GM23338 (cell line): ENCODE results near the gene TMEM213. TPM values are rescaled to one million over a fixed set of nuclear protein-coding genes. Genes with fewer than 3 reads are reported as not detected.

Source experiments
- ATAC-seq: fragments of 200-7000 bp; cut with Tn5 transposase; 3 replicates; pipeline ENCODE4 v1.9.1; 2020
- DNase-seq: peaks from one replicate; pipeline ENCODE4 v3.0.0-alpha.2; 2015; ENCODE audit warnings: low spot score
- H2AFZ ChIP-seq: fragments of 200-600 bp; sonication (generic); 2 replicates; pipeline ENCODE4 v1.8.0; 2016; ENCODE audit warnings: antibody characterized with exemption, mild to moderate bottlenecking, moderate library complexity
- H3F3A ChIP-seq: fragments of 200-600 bp; sonication (generic); replicated peaks from 2 replicates; pipeline ENCODE4 v1.8.0; 2017; ENCODE audit warnings: antibody characterized with exemption, mixed run types, low read depth
- H3K27ac ChIP-seq: fragments of 200-600 bp; sonication (generic); 2 replicates; pipeline ENCODE4 v1.6.1; 2016; ENCODE audit warnings: low read depth
- H3K27me3 ChIP-seq: fragments of 200-600 bp; sonication (generic); 2 replicates; pipeline ENCODE4 v1.8.0; 2016; ENCODE audit warnings: mild to moderate bottlenecking, mixed run types, moderate library complexity; ENCODE audit not compliant: insufficient read depth
- H3K36me3 ChIP-seq: fragments of 200-600 bp; sonication (generic); 2 replicates; pipeline ENCODE4 v1.8.0; 2016; ENCODE audit warnings: mild to moderate bottlenecking; ENCODE audit not compliant: insufficient read depth
- H3K4me1 ChIP-seq: fragments of 200-600 bp; sonication (generic); 2 replicates; pipeline ENCODE4 v1.8.0; 2016; ENCODE audit warnings: mild to moderate bottlenecking, moderate library complexity; ENCODE audit not compliant: insufficient read depth
- H3K4me2 ChIP-seq: fragments of 200-600 bp; sonication (generic); 2 replicates; pipeline ENCODE4 v1.7.1; 2017; ENCODE audit warnings: mixed run types
- H3K4me3 ChIP-seq: fragments of 200-600 bp; sonication (generic); 2 replicates; pipeline ENCODE4 v1.6.1; 2016; ENCODE audit warnings: mixed run types
- H3K79me2 ChIP-seq: fragments of 200-600 bp; sonication (generic); replicated peaks from 2 replicates; pipeline ENCODE4 v1.8.0; 2017; ENCODE audit warnings: mild to moderate bottlenecking; ENCODE audit not compliant: insufficient read depth
- H3K9me2 ChIP-seq: fragments of 200-600 bp; sonication (generic); 2 replicates; pipeline ENCODE4 v1.8.0; 2017; ENCODE audit not compliant: insufficient read depth
- H4K20me1 ChIP-seq: fragments of 200-600 bp; sonication (generic); replicated peaks from 2 replicates; pipeline ENCODE4 v1.8.0; 2017; ENCODE audit warnings: mild to moderate bottlenecking; ENCODE audit not compliant: insufficient read depth
- H3K27ac Mint-ChIP-seq: 2 replicates; pipeline ENCODE4 v1.8.0; 2020; ENCODE audit warnings: inconsistent platforms, mild to moderate bottlenecking, moderate library complexity, mixed read lengths
- H3K27me3 Mint-ChIP-seq: 3 replicates; pipeline ENCODE4 v1.8.0; 2022; ENCODE audit warnings: low read depth, mild to moderate bottlenecking, moderate library complexity, mixed read lengths, inconsistent platforms; ENCODE audit not compliant: insufficient read depth, poor library complexity
- H3K36me3 Mint-ChIP-seq: 3 replicates; pipeline ENCODE4 v1.8.0; 2021; ENCODE audit warnings: low read depth, mild to moderate bottlenecking, inconsistent platforms, moderate library complexity, mixed read lengths
- H3K4me1 Mint-ChIP-seq: 3 replicates; pipeline ENCODE4 v1.8.0; 2020; ENCODE audit warnings: mild to moderate bottlenecking, inconsistent platforms, mixed read lengths
- H3K4me3 Mint-ChIP-seq: 3 replicates; pipeline ENCODE4 v1.8.0; 2021; ENCODE audit warnings: moderate library complexity, mild to moderate bottlenecking, inconsistent platforms, mixed read lengths
- H3K9me3 Mint-ChIP-seq: 3 replicates; pipeline ENCODE4 v1.8.0; 2020; ENCODE audit warnings: moderate library complexity, mild to moderate bottlenecking, inconsistent platforms, mixed read lengths
- EZH2 ChIP-seq: fragments of 200-600 bp; sonication (generic); IDR thresholded peaks from one replicate; pipeline ENCODE4 v1.8.0; 2017; ENCODE audit warnings: antibody characterized with exemption, mild to moderate bottlenecking, low read depth; ENCODE audit not compliant: unreplicated experiment
- JUNB ChIP-seq: IDR thresholded peaks from one replicate; pipeline ENCODE4 v1.6.1; 2016; ENCODE audit warnings: antibody characterized with exemption; ENCODE audit not compliant: unreplicated experiment
- NANOG ChIP-seq: IDR thresholded peaks from 2 replicates; pipeline ENCODE4 v1.6.1; 2016; ENCODE audit warnings: antibody characterized with exemption, borderline replicate concordance
- POLR2AphosphoS5 ChIP-seq: IDR thresholded peaks from 2 replicates; pipeline ENCODE4 v1.6.1; 2016; ENCODE audit warnings: antibody characterized with exemption, low read depth
- ZNF114 ChIP-seq: fragments of 250-450 bp; sonication (Bioruptor Pico); IDR thresholded peaks from 2 replicates; pipeline ENCODE4 v1.5.0; 2020; ENCODE audit warnings: mild to moderate bottlenecking, moderate library complexity
- ZNF331 ChIP-seq: fragments of 250-450 bp; sonication (Bioruptor Pico); IDR thresholded peaks from 2 replicates; pipeline ENCODE4 v1.5.0; 2020; ENCODE audit warnings: low read depth, mild to moderate bottlenecking, moderate library complexity
- polyA plus RNA-seq: library from polyadenylated mRNA; unstranded; fragments of >200 nt; fragmentation: Nextera tagmentation; extraction: Ambion mirVana; gene quantifications from 2 replicates; pipeline ENCODE4 v1.2.1, GENCODE V29; 2016
- total RNA-seq: library from RNA; depleted of rRNA; stranded (reverse); fragments of >200 nt; shearing (Covaris generic); gene quantifications from 2 replicates; pipeline ENCODE4 v1.2.3, GENCODE V29; 2014
- TF ChIP-seq, protein P1 (sequence below): fragments of 250-450 bp; sonication (Bioruptor Pico); IDR thresholded peaks from 2 replicates; pipeline ENCODE4 v1.5.0; 2020; ENCODE audit warnings: mild to moderate bottlenecking, moderate library complexity
- TF ChIP-seq, protein P2 (sequence below): IDR thresholded peaks from one replicate; pipeline ENCODE4 v1.6.1; 2018; ENCODE audit warnings: antibody characterized with exemption; ENCODE audit not compliant: unreplicated experiment
- TF ChIP-seq, protein P3 (sequence below), 2 experiments: fragments of 200-600 bp in 1 of 2; sonication (generic) in 1 of 2; conservative IDR thresholded peaks; 2 replicates each; pipeline versions ENCODE4 v1.5.1 to v1.6.1; 2016 to 2017; ENCODE audit warnings: antibody characterized with exemption in 2 of 2, low read depth in 2 of 2, mild to moderate bottlenecking in 2 of 2, moderate library complexity in 1 of 2

The TMEM213 gene
- total and polyA plus RNA-seq, 2 experiments from 2014 or later, result 0.89 TPM; not detected in 1

GRCh38 chr7:138833596-138833995 lies 35.8 kb downstream of the TMEM213 start:
- H3K9me3 Mint-ChIP-seq, result no peaks in the 10 kb centered on the region
- Histone ChIP-seq H3K79me2 (no peaks in the 10 kb centered on the region), H3K9me2 (no peaks in the 10 kb centered on the region), H3F3A (no peaks in the 10 kb centered on the region), H2AFZ (no peak overlapping the region), H3K36me3 (no peaks in the 10 kb centered on the region), H4K20me1 (no peaks in the 10 kb centered on the region; the same call in 1 of the 2 replicates), H3K4me2 (no peak overlapping the region), H3K27me3 (no peaks in the 10 kb centered on the region), H3K4me3 (no peak overlapping the region), H3K27ac (no peak overlapping the region), H3K4me1 (no peaks in the 10 kb centered on the region)
- no peak overlapping the region for H3K27ac Mint-ChIP-seq
- ATAC-seq (no peak), DNase-seq (no peak)
- TF ChIP-seq ZNF331 (CRISPR knock-in tag), result no peak
- TF ChIP-seq JUNB, result no peak
- TF ChIP-seq, protein P1, sequence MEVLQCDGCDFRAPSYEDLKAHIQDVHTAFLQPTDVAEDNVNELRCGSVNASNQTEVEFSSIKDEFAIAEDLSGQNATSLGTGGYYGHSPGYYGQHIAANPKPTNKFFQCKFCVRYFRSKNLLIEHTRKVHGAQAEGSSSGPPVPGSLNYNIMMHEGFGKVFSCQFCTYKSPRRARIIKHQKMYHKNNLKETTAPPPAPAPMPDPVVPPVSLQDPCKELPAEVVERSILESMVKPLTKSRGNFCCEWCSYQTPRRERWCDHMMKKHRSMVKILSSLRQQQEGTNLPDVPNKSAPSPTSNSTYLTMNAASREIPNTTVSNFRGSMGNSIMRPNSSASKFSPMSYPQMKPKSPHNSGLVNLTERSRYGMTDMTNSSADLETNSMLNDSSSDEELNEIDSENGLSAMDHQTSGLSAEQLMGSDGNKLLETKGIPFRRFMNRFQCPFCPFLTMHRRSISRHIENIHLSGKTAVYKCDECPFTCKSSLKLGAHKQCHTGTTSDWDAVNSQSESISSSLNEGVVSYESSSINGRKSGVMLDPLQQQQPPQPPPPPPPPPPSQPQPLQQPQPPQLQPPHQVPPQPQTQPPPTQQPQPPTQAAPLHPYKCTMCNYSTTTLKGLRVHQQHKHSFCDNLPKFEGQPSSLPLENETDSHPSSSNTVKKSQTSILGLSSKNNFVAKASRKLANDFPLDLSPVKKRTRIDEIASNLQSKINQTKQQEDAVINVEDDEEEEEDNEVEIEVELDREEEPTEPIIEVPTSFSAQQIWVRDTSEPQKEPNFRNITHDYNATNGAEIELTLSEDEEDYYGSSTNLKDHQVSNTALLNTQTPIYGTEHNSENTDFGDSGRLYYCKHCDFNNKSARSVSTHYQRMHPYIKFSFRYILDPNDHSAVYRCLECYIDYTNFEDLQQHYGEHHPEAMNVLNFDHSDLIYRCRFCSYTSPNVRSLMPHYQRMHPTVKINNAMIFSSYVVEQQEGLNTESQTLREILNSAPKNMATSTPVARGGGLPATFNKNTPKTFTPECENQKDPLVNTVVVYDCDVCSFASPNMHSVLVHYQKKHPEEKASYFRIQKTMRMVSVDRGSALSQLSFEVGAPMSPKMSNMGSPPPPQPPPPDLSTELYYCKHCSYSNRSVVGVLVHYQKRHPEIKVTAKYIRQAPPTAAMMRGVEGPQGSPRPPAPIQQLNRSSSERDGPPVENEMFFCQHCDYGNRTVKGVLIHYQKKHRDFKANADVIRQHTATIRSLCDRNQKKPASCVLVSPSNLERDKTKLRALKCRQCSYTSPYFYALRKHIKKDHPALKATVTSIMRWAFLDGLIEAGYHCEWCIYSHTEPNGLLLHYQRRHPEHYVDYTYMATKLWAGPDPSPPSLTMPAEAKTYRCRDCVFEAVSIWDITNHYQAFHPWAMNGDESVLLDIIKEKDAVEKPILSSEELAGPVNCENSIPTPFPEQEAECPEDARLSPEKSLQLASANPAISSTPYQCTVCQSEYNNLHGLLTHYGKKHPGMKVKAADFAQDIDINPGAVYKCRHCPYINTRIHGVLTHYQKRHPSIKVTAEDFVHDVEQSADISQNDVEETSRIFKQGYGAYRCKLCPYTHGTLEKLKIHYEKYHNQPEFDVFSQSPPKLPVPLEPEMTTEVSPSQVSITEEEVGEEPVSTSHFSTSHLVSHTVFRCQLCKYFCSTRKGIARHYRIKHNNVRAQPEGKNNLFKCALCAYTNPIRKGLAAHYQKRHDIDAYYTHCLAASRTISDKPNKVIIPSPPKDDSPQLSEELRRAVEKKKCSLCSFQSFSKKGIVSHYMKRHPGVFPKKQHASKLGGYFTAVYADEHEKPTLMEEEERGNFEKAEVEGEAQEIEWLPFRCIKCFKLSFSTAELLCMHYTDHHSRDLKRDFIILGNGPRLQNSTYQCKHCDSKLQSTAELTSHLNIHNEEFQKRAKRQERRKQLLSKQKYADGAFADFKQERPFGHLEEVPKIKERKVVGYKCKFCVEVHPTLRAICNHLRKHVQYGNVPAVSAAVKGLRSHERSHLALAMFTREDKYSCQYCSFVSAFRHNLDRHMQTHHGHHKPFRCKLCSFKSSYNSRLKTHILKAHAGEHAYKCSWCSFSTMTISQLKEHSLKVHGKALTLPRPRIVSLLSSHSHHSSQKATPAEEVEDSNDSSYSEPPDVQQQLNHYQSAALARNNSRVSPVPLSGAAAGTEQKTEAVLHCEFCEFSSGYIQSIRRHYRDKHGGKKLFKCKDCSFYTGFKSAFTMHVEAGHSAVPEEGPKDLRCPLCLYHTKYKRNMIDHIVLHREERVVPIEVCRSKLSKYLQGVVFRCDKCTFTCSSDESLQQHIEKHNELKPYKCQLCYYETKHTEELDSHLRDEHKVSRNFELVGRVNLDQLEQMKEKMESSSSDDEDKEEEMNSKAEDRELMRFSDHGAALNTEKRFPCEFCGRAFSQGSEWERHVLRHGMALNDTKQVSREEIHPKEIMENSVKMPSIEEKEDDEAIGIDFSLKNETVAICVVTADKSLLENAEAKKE (CRISPR knock-in tag), result no peak
- no peak for TF ChIP-seq ZNF114 (CRISPR knock-in tag)
- TF ChIP-seq, protein P2, sequence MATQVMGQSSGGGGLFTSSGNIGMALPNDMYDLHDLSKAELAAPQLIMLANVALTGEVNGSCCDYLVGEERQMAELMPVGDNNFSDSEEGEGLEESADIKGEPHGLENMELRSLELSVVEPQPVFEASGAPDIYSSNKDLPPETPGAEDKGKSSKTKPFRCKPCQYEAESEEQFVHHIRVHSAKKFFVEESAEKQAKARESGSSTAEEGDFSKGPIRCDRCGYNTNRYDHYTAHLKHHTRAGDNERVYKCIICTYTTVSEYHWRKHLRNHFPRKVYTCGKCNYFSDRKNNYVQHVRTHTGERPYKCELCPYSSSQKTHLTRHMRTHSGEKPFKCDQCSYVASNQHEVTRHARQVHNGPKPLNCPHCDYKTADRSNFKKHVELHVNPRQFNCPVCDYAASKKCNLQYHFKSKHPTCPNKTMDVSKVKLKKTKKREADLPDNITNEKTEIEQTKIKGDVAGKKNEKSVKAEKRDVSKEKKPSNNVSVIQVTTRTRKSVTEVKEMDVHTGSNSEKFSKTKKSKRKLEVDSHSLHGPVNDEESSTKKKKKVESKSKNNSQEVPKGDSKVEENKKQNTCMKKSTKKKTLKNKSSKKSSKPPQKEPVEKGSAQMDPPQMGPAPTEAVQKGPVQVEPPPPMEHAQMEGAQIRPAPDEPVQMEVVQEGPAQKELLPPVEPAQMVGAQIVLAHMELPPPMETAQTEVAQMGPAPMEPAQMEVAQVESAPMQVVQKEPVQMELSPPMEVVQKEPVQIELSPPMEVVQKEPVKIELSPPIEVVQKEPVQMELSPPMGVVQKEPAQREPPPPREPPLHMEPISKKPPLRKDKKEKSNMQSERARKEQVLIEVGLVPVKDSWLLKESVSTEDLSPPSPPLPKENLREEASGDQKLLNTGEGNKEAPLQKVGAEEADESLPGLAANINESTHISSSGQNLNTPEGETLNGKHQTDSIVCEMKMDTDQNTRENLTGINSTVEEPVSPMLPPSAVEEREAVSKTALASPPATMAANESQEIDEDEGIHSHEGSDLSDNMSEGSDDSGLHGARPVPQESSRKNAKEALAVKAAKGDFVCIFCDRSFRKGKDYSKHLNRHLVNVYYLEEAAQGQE, result no peak
- no peak for TF ChIP-seq NANOG
- TF ChIP-seq, protein P3, sequence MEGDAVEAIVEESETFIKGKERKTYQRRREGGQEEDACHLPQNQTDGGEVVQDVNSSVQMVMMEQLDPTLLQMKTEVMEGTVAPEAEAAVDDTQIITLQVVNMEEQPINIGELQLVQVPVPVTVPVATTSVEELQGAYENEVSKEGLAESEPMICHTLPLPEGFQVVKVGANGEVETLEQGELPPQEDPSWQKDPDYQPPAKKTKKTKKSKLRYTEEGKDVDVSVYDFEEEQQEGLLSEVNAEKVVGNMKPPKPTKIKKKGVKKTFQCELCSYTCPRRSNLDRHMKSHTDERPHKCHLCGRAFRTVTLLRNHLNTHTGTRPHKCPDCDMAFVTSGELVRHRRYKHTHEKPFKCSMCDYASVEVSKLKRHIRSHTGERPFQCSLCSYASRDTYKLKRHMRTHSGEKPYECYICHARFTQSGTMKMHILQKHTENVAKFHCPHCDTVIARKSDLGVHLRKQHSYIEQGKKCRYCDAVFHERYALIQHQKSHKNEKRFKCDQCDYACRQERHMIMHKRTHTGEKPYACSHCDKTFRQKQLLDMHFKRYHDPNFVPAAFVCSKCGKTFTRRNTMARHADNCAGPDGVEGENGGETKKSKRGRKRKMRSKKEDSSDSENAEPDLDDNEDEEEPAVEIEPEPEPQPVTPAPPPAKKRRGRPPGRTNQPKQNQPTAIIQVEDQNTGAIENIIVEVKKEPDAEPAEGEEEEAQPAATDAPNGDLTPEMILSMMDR (conservative IDR thresholded peaks at IDR 0.05; ENCODE audit: low read depth in 2 of 2), result no peak
- no peak for TF ChIP-seq POLR2AphosphoS5
- TF ChIP-seq EZH2, result no peak
- no peak overlapping the region for H3K4me3 Mint-ChIP-seq
- H3K4me1 Mint-ChIP-seq, result peaks cover 10% of the 10 kb centered on the region; the same call in 1 of the 3 replicates
- H3K36me3 Mint-ChIP-seq, result peaks cover 19% of the 10 kb centered on the region
- no peaks in the 10 kb centered on the region for H3K27me3 Mint-ChIP-seq
